IMR-90 (cell line): ENCODE results near the gene IER5.

Source experiments
- FOS ChIP-seq: fragments of 150-350 bp; IDR thresholded peaks from 2 replicates; pipeline ENCODE4 v1.6.1; 2016; ENCODE audit warnings: low read depth, low read length
- MAFK ChIP-seq: IDR thresholded peaks from 2 replicates; pipeline ENCODE4 v1.6.1; 2012; ENCODE audit warnings: low read depth, low read length, improper control_type of control experiment
- POLR2A ChIP-seq: IDR thresholded peaks from 2 replicates; pipeline ENCODE4 v1.6.1; 2012; ENCODE audit warnings: mild to moderate bottlenecking, low read depth, low read length
- RAD21 ChIP-seq: IDR thresholded peaks from 2 replicates; pipeline ENCODE4 v1.6.1; 2012; ENCODE audit warnings: low read length, improper control_type of control experiment
- RCOR1 ChIP-seq: IDR thresholded peaks from 2 replicates; pipeline ENCODE4 v1.6.1; 2012; ENCODE audit warnings: mild to moderate bottlenecking, low read length, improper control_type of control experiment; ENCODE audit not compliant: insufficient replicate concordance
- SMC3 ChIP-seq: fragments of 150-350 bp; IDR thresholded peaks from 2 replicates; pipeline ENCODE4 v1.6.1; 2016; ENCODE audit warnings: low read depth, mild to moderate bottlenecking, antibody characterized with exemption, low read length, moderate library complexity
- TF ChIP-seq, protein P1 (sequence below): fragments of 150-350 bp; IDR thresholded peaks from 2 replicates; pipeline ENCODE4 v1.6.1; 2016; ENCODE audit warnings: low read depth, mild to moderate bottlenecking, low read length, moderate library complexity, borderline replicate concordance
- TF ChIP-seq, protein P2 (sequence below): conservative IDR thresholded peaks from 2 replicates; pipeline ENCODE4 v1.5.1; 2012; ENCODE audit warnings: mild to moderate bottlenecking, low read depth, low read length, improper control_type of control experiment
- TF ChIP-seq, protein P3 (sequence below): fragments of 150-350 bp; IDR thresholded peaks from 2 replicates; pipeline ENCODE4 v1.6.1; 2017; ENCODE audit warnings: mild to moderate bottlenecking, antibody characterized with exemption, low read length, low read depth

DNA sequence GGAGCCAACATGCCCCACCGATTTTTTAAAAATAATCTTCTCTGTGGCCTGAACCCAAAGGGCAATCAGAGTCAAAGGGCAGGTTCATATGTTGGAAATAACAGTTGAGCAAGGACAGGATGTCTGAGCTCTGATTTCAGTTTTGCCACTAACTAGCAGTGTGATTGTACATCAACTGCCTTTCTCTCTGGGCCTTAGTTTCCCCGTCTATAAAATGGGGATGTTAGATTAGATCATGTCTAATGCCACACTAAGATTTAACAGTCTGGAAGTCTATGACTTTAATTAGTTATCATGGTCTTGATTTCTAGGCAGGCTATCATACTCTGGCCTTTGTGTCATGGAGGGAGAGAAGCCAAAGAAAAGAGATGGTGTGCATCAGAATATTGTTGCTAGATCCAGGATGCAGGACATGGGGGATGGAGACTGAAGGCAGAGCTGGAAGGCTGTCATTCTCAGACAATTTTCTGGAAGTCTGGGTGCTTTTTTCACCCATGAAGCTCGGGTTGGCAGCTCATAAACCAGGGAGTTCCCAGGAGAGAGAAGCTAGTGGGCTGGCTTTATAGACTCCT is 28.4 kb downstream of the IER5 start:
- TF ChIP-seq SMC3: no peak
- TF ChIP-seq, protein P1, sequence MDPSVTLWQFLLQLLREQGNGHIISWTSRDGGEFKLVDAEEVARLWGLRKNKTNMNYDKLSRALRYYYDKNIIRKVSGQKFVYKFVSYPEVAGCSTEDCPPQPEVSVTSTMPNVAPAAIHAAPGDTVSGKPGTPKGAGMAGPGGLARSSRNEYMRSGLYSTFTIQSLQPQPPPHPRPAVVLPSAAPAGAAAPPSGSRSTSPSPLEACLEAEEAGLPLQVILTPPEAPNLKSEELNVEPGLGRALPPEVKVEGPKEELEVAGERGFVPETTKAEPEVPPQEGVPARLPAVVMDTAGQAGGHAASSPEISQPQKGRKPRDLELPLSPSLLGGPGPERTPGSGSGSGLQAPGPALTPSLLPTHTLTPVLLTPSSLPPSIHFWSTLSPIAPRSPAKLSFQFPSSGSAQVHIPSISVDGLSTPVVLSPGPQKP: no peak
- TF ChIP-seq, protein P2, sequence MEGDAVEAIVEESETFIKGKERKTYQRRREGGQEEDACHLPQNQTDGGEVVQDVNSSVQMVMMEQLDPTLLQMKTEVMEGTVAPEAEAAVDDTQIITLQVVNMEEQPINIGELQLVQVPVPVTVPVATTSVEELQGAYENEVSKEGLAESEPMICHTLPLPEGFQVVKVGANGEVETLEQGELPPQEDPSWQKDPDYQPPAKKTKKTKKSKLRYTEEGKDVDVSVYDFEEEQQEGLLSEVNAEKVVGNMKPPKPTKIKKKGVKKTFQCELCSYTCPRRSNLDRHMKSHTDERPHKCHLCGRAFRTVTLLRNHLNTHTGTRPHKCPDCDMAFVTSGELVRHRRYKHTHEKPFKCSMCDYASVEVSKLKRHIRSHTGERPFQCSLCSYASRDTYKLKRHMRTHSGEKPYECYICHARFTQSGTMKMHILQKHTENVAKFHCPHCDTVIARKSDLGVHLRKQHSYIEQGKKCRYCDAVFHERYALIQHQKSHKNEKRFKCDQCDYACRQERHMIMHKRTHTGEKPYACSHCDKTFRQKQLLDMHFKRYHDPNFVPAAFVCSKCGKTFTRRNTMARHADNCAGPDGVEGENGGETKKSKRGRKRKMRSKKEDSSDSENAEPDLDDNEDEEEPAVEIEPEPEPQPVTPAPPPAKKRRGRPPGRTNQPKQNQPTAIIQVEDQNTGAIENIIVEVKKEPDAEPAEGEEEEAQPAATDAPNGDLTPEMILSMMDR: no peak
- TF ChIP-seq, protein P3, sequence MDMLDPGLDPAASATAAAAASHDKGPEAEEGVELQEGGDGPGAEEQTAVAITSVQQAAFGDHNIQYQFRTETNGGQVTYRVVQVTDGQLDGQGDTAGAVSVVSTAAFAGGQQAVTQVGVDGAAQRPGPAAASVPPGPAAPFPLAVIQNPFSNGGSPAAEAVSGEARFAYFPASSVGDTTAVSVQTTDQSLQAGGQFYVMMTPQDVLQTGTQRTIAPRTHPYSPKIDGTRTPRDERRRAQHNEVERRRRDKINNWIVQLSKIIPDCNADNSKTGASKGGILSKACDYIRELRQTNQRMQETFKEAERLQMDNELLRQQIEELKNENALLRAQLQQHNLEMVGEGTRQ: no peak
- TF ChIP-seq POLR2A: no peak
- no peak for TF ChIP-seq RAD21
- no peak for TF ChIP-seq MAFK
- no peak for TF ChIP-seq FOS
- TF ChIP-seq RCOR1: no peak
